ENCODE measurements around the gene GGA2. TPM values are rescaled to one million over a fixed set of nuclear protein-coding genes. Genes with fewer than 3 reads are reported as not detected.

GGA2 gene, protein sequence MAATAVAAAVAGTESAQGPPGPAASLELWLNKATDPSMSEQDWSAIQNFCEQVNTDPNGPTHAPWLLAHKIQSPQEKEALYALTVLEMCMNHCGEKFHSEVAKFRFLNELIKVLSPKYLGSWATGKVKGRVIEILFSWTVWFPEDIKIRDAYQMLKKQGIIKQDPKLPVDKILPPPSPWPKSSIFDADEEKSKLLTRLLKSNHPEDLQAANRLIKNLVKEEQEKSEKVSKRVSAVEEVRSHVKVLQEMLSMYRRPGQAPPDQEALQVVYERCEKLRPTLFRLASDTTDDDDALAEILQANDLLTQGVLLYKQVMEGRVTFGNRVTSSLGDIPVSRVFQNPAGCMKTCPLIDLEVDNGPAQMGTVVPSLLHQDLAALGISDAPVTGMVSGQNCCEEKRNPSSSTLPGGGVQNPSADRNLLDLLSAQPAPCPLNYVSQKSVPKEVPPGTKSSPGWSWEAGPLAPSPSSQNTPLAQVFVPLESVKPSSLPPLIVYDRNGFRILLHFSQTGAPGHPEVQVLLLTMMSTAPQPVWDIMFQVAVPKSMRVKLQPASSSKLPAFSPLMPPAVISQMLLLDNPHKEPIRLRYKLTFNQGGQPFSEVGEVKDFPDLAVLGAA
- total RNA-seq = 163 TPM

DNA sequence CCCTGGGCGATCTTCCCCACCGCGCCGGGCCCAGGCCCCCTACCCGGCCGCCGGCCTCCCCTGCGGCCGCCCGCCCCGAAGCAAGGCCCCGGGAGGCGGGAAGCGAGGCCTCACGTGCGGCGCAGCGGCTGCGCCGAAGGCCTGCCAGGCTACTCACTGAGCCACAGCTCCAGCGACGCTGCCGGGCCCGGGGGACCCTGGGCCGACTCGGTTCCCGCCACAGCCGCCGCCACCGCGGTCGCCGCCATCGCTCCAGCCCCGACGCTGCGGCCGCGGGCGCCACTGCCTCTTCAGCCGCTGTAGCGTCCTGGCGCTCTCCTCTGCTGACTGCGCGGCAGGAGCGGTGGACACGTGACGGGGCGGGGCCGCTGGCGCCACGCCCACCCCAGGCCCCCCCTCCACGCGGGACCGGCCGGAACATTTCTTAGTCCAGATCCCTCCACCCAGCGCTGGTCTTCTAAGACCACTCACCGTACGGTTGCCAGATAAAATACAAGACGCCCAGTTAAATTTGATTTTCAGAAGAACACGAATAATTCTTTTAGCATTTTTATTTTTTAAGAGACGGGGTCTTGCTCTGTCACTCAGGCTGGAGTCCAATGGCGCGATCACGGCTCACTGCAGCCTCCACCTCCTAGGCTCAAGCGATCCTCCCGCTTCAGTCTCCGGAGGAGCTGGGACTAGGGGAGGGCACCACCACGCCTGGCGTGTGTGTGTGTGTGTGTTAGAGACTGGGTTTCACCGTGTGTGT, at the start of gene GGA2:
Gene GGA2, minus strand, starts transcription at position 331 of the 751 bp plus-strand sequence. Its CDS starts 83 bp downstream, at position 248.

DNA sequence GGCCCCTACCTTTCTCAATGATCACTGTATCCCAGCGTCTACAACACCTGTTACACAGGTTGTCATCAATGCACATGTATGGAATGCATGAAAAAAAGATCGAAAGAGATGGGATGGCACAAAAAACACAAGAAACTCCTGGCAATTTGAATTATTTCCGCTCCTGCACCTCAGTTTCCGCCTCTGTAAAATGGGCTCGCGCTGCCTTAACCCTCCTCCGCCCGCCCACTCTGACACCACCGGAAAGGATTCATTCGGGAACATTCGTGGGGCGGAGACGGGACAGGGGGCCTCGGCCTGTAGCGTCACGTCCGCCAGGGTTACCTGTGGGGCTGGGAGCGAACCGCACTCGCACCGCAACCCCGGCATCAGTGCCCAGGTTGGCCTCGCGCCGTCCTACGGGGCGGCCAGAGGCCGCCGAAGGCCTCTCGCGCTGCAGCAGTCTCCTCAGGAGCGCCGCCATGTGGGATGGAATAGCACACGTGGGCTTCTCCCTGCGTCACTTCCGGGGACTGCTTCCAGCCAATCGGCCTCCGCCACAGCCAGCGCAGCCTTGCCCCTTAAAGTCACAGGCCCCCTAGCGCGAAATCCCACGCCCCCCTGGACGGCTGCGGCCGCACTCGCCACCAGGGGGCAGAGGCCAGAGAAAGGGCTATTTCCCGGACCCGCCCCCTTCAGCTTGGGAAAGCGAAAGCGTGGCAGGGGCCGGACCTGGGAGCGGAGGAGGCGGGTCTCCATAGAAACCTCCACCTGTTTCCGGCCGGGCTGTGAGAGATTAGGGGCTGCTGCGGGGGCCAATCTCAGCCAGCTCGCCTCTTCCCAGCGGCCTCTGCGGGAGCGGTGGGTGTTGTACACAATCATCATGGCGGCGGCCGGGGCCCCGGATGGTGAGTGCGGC, 46.8 kb upstream of the GGA2 start, which contains the start of the genes EARS2 and UBFD1:
Gene EARS2, minus strand, starts transcription at position 470 of the 898 bp plus-strand sequence. Its CDS starts 7 bp downstream, at position 463.
Gene UBFD1, plus strand, starts transcription at position 847 of the 898 bp plus-strand sequence. Its CDS starts 16 bp downstream, at position 863.

GRCh38 chr16:23452572-23453337, 57.5 kb downstream of the GGA2 start, which contains the start of gene COG7:
TSS of gene COG7 (minus strand) at chr16:23453189. CDS start at chr16:23452994, 195 bp downstream.

Other genes with a start within 250 kb of the GGA2 start
- 0.66 TPM for gene SCNN1B, start 208.2 kb downstream of the GGA2 start, total RNA-seq
- gene COG7, start 57.3 kb downstream of the GGA2 start, total RNA-seq = 41.7 TPM
- 32.5 TPM for gene EARS2, start 46.9 kb upstream of the GGA2 start, total RNA-seq
- 157 TPM for gene UBFD1, start 47.2 kb upstream of the GGA2 start, total RNA-seq
- 41.3 TPM for gene NDUFAB1, start 85.8 kb upstream of the GGA2 start, total RNA-seq
- gene PALB2, start 130.8 kb upstream of the GGA2 start, total RNA-seq = 15.6 TPM
- gene DCTN5, start 131.0 kb upstream of the GGA2 start, total RNA-seq = 69.8 TPM
- gene PLK1, start 168.4 kb upstream of the GGA2 start, total RNA-seq = 9.0 TPM
- gene ERN2, start 202.7 kb upstream of the GGA2 start, total RNA-seq = 0.38 TPM
- gene CHP2, start 244.5 kb upstream of the GGA2 start, total RNA-seq = 0.49 TPM